Measurements from ENCODE around the gene CD22.

DNA sequence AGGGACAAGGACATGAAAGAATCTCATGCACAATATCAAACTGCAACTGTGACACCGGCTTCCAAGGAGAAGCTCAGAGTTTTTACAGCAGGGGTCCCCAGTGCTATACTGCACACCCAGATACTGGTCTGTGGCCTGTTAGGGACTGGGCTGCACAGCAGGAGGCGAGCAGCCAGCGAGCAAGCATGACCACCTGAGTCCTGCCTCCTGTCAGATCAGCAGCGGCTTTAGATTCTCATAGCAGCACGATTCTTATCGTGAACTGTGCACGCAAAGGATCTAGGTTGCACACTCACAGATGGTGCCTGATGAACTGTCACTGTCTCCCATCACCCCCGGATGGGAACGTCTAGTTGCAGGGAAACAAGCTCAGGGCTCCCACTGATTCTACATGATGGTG lies 13.1 kb upstream of the CD22 start:
- TF ChIP-seq, protein P1, sequence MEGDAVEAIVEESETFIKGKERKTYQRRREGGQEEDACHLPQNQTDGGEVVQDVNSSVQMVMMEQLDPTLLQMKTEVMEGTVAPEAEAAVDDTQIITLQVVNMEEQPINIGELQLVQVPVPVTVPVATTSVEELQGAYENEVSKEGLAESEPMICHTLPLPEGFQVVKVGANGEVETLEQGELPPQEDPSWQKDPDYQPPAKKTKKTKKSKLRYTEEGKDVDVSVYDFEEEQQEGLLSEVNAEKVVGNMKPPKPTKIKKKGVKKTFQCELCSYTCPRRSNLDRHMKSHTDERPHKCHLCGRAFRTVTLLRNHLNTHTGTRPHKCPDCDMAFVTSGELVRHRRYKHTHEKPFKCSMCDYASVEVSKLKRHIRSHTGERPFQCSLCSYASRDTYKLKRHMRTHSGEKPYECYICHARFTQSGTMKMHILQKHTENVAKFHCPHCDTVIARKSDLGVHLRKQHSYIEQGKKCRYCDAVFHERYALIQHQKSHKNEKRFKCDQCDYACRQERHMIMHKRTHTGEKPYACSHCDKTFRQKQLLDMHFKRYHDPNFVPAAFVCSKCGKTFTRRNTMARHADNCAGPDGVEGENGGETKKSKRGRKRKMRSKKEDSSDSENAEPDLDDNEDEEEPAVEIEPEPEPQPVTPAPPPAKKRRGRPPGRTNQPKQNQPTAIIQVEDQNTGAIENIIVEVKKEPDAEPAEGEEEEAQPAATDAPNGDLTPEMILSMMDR (tag by site-specific recombination; IDR thresholded peaks at IDR 0.05) = no peak
- TF ChIP-seq, protein P2, sequence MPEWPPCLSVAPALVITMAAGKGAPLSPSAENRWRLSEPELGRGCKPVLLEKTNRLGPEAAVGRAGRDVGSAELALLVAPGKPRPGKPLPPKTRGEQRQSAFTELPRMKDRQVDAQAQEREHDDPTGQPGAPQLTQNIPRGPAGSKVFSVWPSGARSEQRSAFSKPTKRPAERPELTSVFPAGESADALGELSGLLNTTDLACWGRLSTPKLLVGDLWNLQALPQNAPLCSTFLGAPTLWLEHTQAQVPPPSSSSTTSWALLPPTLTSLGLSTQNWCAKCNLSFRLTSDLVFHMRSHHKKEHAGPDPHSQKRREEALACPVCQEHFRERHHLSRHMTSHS (tag by site-specific recombination; IDR thresholded peaks at IDR 0.05) = no peak
- TF ChIP-seq ZNF558 (tag by site-specific recombination; IDR thresholded peaks at IDR 0.05) = no peak
- TF ChIP-seq KLF1 (tag by site-specific recombination; IDR thresholded peaks at IDR 0.05) = no peak
- TF ChIP-seq TCF7L2 (IDR thresholded peaks at IDR 0.05; ENCODE audit: borderline replicate concordance, low read depth, low read length) = no peak
- no peak for TF ChIP-seq YY2 (tag by site-specific recombination; IDR thresholded peaks at IDR 0.05)
- TF ChIP-seq ZNF501 (tag by site-specific recombination; IDR thresholded peaks at IDR 0.05) = no peak
- no peak for TF ChIP-seq ZBTB21 (tag by site-specific recombination; IDR thresholded peaks at IDR 0.05)
- no peak for TF ChIP-seq ZNF548 (tag by site-specific recombination; IDR thresholded peaks at IDR 0.05)
- TF ChIP-seq REPIN1 (tag by site-specific recombination; IDR thresholded peaks at IDR 0.05; ENCODE audit: low read depth) = no peak
